Immature natural killer cell (primary cell): ENCODE results near the gene EIF4G2. TPM values are rescaled to one million over a fixed set of nuclear protein-coding genes. Genes with fewer than 3 reads are reported as not detected.
A peak's percentile ranks its signal among the peaks of the same experiment; 100 is the strongest.
"Not testable (repeated sequence)": the region's sequence is repeated elsewhere in the genome, so short reads cannot be mapped to it uniquely, and the experiment has no call there.

ENCODE experiments used
- DNase-seq, 3 donors: peaks; one replicate each; pipeline ENCODE4 v3.0.0; 2022; ENCODE audit warnings: mixed read lengths in 1 of 3
- H3K27ac Mint-ChIP-seq, 6 donors: one replicate each; pipeline ENCODE4 v1.8.0; 2020; ENCODE audit warnings: mixed read lengths in 6 of 6, mild to moderate bottlenecking in 5 of 6, inconsistent platforms in 4 of 6, moderate library complexity in 3 of 6
- H3K27me3 Mint-ChIP-seq, 3 donors: one replicate each; pipeline ENCODE4 v1.8.0; 2020 to 2021; ENCODE audit warnings: low read depth in 3 of 3, mild to moderate bottlenecking in 3 of 3, mixed read lengths in 3 of 3, moderate library complexity in 3 of 3, inconsistent platforms in 1 of 3
- H3K36me3 Mint-ChIP-seq, 3 donors: one replicate each; pipeline ENCODE4 v1.8.0; 2020; ENCODE audit warnings: mixed read lengths in 3 of 3, inconsistent platforms in 2 of 3, mild to moderate bottlenecking in 2 of 3
- H3K4me1 Mint-ChIP-seq, 2 donors: one replicate each; pipeline ENCODE4 v1.8.0; 2020; ENCODE audit warnings: inconsistent platforms in 2 of 2, mild to moderate bottlenecking in 2 of 2, mixed read lengths in 2 of 2, moderate library complexity in 1 of 2
- H3K4me3 Mint-ChIP-seq, 5 donors: one replicate each; pipeline ENCODE4 v1.8.0; 2020; ENCODE audit warnings: mild to moderate bottlenecking in 5 of 5, mixed read lengths in 5 of 5, inconsistent platforms in 3 of 5, moderate library complexity in 3 of 5
- H3K9me3 Mint-ChIP-seq, 6 donors: one replicate each; pipeline ENCODE4 v1.8.0; 2020; ENCODE audit warnings: mild to moderate bottlenecking in 6 of 6, mixed read lengths in 6 of 6, inconsistent platforms in 4 of 6, moderate library complexity in 3 of 6
- polyA plus RNA-seq, 3 donors: library from polyadenylated mRNA; unstranded; fragments of 300-500 nt; fragmentation: Illumina TruSeq; gene quantifications; one replicate each; pipeline ENCODE4 v1.2.3, GENCODE V29; 2021

The EIF4G2 gene
- polyA plus RNA-seq, 3 donors from 2014 or later = 322 to 508 (median 441) TPM

DNA sequence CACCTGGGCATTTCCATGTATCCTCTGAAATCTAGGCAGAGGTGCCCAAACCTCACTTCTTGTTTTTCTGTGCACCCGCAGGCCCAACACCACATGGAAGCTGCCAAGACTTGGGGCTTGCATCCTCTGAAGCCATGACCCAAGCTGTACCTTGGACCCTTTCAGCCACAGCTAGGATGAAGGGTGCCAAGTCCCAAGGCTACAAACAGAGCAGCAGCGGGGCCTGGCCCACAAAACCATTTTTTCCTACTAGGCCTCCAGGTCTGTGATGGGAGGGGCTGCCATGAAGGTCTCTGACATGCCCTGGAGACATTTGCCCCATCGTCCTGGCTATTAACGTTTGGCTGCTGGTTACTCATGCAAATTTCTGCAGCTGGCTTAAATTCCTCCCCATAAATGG is 20.4 kb upstream of the EIF4G2 start:
- Mint-ChIP-seq H3K4me1 (no peaks in the 10 kb centered on the region), H3K9me3 (no peaks in the 10 kb centered on the region)

GRCh38 chr11:10828402-10828801 is 19.7 kb upstream of the EIF4G2 start:
- no peak for DNase-seq
- H3K4me3 Mint-ChIP-seq = no peak overlapping the region
- H3K4me1 Mint-ChIP-seq = peaks cover 0 to 6% of the 10 kb centered on the region in 2 donors
- H3K27ac Mint-ChIP-seq = no peak overlapping the region
- no peaks in the 10 kb centered on the region for H3K27me3 Mint-ChIP-seq
- no peaks in the 10 kb centered on the region for H3K9me3 Mint-ChIP-seq
- peaks cover 0 to 3% (median 0%) of the 10 kb centered on the region in 3 donors for H3K36me3 Mint-ChIP-seq

More for the DNA sequence above, 20.4 kb upstream of the EIF4G2 start:
- H3K36me3 Mint-ChIP-seq = peaks cover 0 to 3% (median 0%) of the 10 kb centered on the region in 3 donors
- no peak overlapping the region for H3K4me3 Mint-ChIP-seq
- H3K27ac Mint-ChIP-seq = no peak overlapping the region
- DNase-seq = no peak
- H3K27me3 Mint-ChIP-seq = no peaks in the 10 kb centered on the region

DNA sequence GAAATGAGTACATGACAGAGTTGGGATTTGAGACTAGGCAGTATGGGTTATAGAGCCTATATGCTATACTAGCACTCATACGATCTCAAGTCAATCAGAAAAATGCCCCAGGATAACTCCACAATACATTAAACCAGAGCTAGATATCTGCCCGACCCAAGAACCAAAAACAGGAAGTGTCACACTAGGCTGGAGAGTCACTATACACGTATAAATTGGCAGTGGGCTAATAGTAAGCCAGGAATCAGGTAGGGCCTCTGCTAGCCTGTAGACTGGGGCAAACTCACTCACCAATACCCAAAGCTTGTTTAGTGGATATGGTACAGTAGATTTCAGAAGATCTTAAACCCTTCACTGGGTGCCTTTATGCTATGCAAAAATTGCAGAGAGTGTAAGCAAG is 16.2 kb upstream of the EIF4G2 start:
- H3K36me3 Mint-ChIP-seq = no peaks in the 10 kb centered on the region
- H3K4me1 Mint-ChIP-seq = peaks cover 0 to 12% of the 10 kb centered on the region in 2 donors
- no peak overlapping the region for H3K27ac Mint-ChIP-seq
- no peaks in the 10 kb centered on the region for H3K9me3 Mint-ChIP-seq
- no peak overlapping the region for H3K4me3 Mint-ChIP-seq
- H3K27me3 Mint-ChIP-seq = no peaks in the 10 kb centered on the region
- DNase-seq = no peak

DNA sequence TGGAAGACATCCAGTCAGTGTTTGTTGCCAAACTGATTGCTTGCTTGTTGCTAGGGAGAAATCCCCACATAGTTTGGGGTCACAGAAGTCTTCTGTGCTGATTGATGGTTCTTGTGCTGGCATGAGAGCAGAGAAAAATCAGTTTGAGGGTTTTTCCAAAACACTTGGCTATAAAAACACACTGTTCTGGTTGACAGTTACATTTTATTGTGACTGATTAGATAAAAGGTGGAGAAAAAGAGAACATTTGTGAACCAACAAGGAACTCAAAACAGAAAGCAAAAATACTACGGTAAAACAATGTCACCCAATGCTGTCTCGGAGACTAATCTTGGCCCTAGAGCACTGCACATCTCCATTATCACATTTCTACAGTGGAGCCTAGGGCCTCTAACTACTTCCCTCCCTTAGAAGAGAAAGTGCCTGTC is 14.4 kb upstream of the EIF4G2 start:
- no peaks in the 10 kb centered on the region for H3K36me3 Mint-ChIP-seq
- peaks cover 0 to 12% of the 10 kb centered on the region in 2 donors for H3K4me1 Mint-ChIP-seq
- H3K27ac Mint-ChIP-seq = peak overlapping the region in 5 of 6 donors; percentile 5 to 92 (median 53)
- peak overlapping the region in 4 of 5 donors; percentile 25 to 76 (median 50) for H3K4me3 Mint-ChIP-seq
- no peaks in the 10 kb centered on the region for H3K27me3 Mint-ChIP-seq
- DNase-seq = no peak
- H3K9me3 Mint-ChIP-seq = no peaks in the 10 kb centered on the region

DNA sequence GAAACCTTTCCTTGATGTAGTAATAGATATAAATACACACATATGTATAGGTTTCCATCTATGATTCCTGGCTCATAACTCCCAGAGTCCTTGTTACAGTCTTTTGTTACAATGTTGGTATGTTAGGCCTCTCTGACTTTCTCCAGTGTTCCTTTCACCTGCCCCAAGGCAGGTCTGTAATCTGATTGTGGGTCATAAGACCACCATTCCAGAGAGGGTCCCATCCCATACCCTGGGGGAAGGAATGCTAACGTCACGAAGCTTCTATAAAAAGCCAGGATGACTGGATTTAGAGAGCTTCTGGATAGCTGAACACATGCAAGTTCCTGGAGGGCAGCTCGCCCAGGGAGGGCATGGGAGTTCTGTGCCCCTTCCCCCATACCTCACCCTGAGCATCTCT is 13.8 kb upstream of the EIF4G2 start:
- H3K4me3 Mint-ChIP-seq, H3K9me3 Mint-ChIP-seq, H3K27me3 Mint-ChIP-seq, DNase-seq, H3K36me3 Mint-ChIP-seq: not testable (repeated sequence)
- H3K27ac Mint-ChIP-seq = peak overlapping the region in 1 of 6 donors; percentile 53
- peaks cover 0 to 12% of the 10 kb centered on the region in 2 donors for H3K4me1 Mint-ChIP-seq

DNA sequence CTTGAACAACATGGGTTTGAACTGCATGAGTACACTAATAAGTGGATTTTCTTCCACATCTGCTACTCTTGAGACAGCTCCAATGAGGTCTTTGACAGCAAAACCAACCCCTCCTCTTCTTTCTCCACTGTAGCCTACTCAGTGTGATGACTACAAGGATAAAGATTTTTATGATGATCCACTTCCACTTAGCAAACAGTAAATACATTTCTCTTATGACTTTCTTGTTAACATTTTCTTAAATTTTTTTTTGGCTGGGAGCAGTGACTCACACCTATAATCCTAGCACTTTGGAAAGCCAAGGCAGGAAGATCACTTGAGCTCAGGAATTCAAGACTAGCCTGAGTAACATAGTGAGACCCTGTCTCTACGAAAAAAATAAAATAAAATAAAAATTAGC is 9.9 kb upstream of the EIF4G2 start:
- Mint-ChIP-seq H3K27me3 (no peaks in the 10 kb centered on the region), H3K27ac (no peak overlapping the region), H3K4me3 (no peak overlapping the region), H3K9me3 (no peaks in the 10 kb centered on the region), H3K36me3 (peaks cover 0 to 3% (median 0%) of the 10 kb centered on the region in 3 donors), H3K4me1 (peaks cover 0 to 8% of the 10 kb centered on the region in 2 donors)
- DNase-seq = no peak

- Mint-ChIP-seq H3K27me3 (peaks cover 3 to 4% (median 3%) of the 10 kb centered on the region in 3 donors), H3K4me3 (no peak overlapping the region), H3K4me1 (peaks cover 11 to 14% of the 10 kb centered on the region in 2 donors), H3K27ac (no peak overlapping the region), H3K9me3 (no peaks in the 10 kb centered on the region), H3K36me3 (peaks cover 0 to 3% (median 0%) of the 10 kb centered on the region in 3 donors)
- DNase-seq = no peak
Measured at GRCh38 chr11:10813945-10814344, 5.2 kb upstream of the EIF4G2 start.

DNA sequence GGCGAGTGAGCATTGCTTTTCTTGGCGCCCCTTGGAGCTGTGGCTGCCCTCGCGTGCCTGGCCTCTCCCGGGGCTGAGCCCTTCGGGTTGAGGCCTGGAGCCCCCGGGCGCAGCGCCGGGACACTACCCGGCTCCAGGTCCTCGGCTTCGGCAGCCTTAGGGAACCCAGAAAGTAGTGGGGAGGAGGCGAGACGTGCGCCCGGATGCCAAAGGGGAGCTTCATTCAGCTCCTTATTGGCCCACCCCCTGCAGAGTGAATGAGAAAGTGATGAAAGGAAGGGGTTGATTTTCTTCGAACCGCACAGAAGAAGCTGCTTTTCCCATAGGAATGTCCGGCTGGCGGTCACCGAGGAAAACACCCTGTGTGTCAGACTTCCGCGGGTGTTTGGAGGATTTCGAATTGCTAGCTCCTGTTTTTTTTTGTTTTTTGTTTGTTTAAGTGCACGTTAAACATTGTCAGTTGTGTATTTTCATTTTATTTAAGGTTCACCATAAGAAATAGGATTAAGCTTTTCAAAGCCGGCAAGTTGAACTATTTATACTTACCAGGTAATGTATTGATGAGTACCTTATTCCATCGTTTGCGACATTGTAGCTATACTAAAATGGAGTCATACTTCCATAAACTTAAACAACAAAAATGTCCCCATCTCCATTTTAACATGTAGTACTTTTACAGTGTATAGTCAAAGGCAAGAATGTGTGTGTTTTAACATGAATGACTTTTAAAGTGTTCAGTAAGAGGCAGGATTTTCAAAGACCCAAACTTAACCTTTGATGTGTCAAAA is 841 bp upstream of the EIF4G2 start:
- DNase-seq = no peak
- Mint-ChIP-seq H3K27ac (peak overlapping the region; percentile 93 to 97 (median 94)), H3K4me3 (peak overlapping the region; percentile 96 to 98 (median 98)), H3K36me3 (peaks cover 10 to 16% (median 14%) of the 10 kb centered on the region in 3 donors), H3K4me1 (peaks cover 37 to 47% of the 10 kb centered on the region in 2 donors), H3K27me3 (peaks cover 12 to 22% (median 20%) of the 10 kb centered on the region in 3 donors), H3K9me3 (no peaks in the 10 kb centered on the region)

DNA sequence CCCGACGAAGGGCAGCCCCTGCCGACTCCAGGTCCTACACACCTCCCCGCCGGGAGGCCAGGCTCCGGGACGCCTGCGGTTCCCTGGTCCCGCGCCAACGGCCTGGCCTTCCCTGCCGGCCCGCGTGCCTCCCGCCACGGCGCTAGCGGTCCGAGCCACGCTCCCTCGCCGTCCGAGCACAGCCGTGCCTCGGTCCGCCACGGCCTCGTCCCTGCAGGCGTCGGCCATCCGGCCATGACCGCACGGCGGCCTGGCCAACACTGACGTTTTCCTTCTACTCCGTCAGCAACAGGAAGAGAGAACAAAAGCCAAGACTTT is 532 bp downstream of the EIF4G2 start:
- Mint-ChIP-seq H3K9me3 (no peaks in the 10 kb centered on the region), H3K4me1 (peaks cover 44 to 60% of the 10 kb centered on the region in 2 donors)

GRCh38 chr11:10807493-10808234 is 1.1 kb downstream of the EIF4G2 start:
- peaks cover 44 to 61% of the 10 kb centered on the region in 2 donors for H3K4me1 Mint-ChIP-seq
- H3K4me3 Mint-ChIP-seq = peak overlapping the region; percentile 96 to 98 (median 98)
- DNase-seq = peak in 2 of 3 donors; percentile 47 to 49
- H3K36me3 Mint-ChIP-seq = peaks cover 21 to 28% (median 28%) of the 10 kb centered on the region in 3 donors
- no peaks in the 10 kb centered on the region for H3K9me3 Mint-ChIP-seq
- H3K27me3 Mint-ChIP-seq = peaks cover 9 to 25% (median 20%) of the 10 kb centered on the region in 3 donors
- H3K27ac Mint-ChIP-seq = peak overlapping the region; percentile 88 to 97 (median 94)

More for the DNA sequence above, 532 bp downstream of the EIF4G2 start:
- peak overlapping the region; percentile 93 to 97 (median 94) for H3K27ac Mint-ChIP-seq
- peaks cover 21 to 28% (median 26%) of the 10 kb centered on the region in 3 donors for H3K36me3 Mint-ChIP-seq
- peaks cover 12 to 27% (median 20%) of the 10 kb centered on the region in 3 donors for H3K27me3 Mint-ChIP-seq
- DNase-seq = no peak
- peak overlapping the region; percentile 96 to 98 (median 98) for H3K4me3 Mint-ChIP-seq

DNA sequence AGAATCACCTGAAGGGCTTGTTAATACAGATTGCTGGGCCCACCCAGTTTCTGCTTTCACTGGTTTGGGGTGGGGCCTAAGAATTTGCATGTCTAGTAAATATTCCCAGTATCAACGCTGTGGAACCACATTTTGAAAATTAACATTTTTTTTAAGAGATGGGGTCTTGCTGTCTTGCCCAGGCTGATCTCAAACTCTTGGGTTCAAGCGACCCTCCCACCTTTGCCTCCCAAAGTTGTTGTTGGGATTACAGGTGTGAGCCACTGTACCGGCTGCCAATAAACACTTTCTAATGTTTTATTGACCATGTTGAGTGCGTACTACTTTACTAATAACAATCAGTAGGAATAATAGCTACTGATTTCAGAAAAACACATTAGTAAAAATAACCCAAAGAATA is 2.5 kb downstream of the EIF4G2 start:
- Mint-ChIP-seq H3K4me1 (peaks cover 49 to 72% of the 10 kb centered on the region in 2 donors), H3K9me3 (no peaks in the 10 kb centered on the region), H3K36me3 (peaks cover 26 to 39% (median 38%) of the 10 kb centered on the region in 3 donors), H3K27ac (peak overlapping the region in 4 of 6 donors; percentile 90 to 95 (median 94)), H3K27me3 (peaks cover 7 to 25% (median 20%) of the 10 kb centered on the region in 3 donors), H3K4me3 (peak overlapping the region in 4 of 5 donors; percentile 96 to 98 (median 98))
- no peak for DNase-seq

GRCh38 chr11:10805741-10806140 is 3.0 kb downstream of the EIF4G2 start:
- DNase-seq = no peak
- no peaks in the 10 kb centered on the region for H3K9me3 Mint-ChIP-seq
- peaks cover 7 to 25% (median 20%) of the 10 kb centered on the region in 3 donors for H3K27me3 Mint-ChIP-seq
- H3K36me3 Mint-ChIP-seq = peaks cover 28 to 44% (median 42%) of the 10 kb centered on the region in 3 donors
- H3K27ac Mint-ChIP-seq = peak overlapping the region in 5 of 6 donors; percentile 34 to 78 (median 50)
- peaks cover 52 to 77% of the 10 kb centered on the region in 2 donors for H3K4me1 Mint-ChIP-seq
- peak overlapping the region in 4 of 5 donors; percentile 18 to 60 (median 38) for H3K4me3 Mint-ChIP-seq

DNA sequence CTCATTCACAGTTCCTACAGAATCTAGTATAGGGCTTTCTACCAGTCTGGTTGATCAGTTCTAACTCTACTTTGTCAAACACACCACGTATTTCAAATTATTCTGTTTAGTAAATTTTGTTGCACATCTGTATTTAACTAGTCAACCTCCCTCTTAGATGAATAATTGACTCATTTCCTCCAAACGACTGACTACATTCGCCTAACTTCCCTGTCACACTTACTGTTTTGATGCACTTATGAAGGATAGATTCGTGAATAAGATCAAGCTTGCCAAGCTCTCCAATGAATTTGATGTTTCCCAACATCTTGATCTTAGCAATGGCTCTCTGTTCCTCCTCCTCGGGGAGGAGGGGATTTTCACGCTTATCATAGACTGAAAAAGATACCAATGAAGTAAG is 5.0 kb downstream of the EIF4G2 start:
- Mint-ChIP-seq H3K4me1 (peaks cover 50 to 82% of the 10 kb centered on the region in 2 donors), H3K36me3 (peaks cover 43 to 63% (median 56%) of the 10 kb centered on the region in 3 donors), H3K4me3 (no peak overlapping the region), H3K27me3 (peaks cover 5 to 22% (median 15%) of the 10 kb centered on the region in 3 donors), H3K9me3 (no peaks in the 10 kb centered on the region), H3K27ac (peak overlapping the region in 2 of 6 donors; percentile 37 to 50)
- DNase-seq = no peak
